HT-29 (cell line): ENCODE measurements around the gene GAP43. TPM values are rescaled to one million over a fixed set of nuclear protein-coding genes. Genes with fewer than 3 reads are reported as not detected.

ENCODE experiments used
- DNase-seq: peaks from one replicate; pipeline ENCODE4 v3.0.0-alpha.2; 2015; ENCODE audit warnings: low spot score
- total RNA-seq: library from RNA; depleted of rRNA; stranded (reverse); fragments of >200 nt; shearing (Covaris generic); gene quantifications from 2 replicates; pipeline ENCODE4 v1.2.3, GENCODE V29; 2014

The GAP43 gene
- total RNA-seq, 1 experiment from 2014 or later: not detected

DNA sequence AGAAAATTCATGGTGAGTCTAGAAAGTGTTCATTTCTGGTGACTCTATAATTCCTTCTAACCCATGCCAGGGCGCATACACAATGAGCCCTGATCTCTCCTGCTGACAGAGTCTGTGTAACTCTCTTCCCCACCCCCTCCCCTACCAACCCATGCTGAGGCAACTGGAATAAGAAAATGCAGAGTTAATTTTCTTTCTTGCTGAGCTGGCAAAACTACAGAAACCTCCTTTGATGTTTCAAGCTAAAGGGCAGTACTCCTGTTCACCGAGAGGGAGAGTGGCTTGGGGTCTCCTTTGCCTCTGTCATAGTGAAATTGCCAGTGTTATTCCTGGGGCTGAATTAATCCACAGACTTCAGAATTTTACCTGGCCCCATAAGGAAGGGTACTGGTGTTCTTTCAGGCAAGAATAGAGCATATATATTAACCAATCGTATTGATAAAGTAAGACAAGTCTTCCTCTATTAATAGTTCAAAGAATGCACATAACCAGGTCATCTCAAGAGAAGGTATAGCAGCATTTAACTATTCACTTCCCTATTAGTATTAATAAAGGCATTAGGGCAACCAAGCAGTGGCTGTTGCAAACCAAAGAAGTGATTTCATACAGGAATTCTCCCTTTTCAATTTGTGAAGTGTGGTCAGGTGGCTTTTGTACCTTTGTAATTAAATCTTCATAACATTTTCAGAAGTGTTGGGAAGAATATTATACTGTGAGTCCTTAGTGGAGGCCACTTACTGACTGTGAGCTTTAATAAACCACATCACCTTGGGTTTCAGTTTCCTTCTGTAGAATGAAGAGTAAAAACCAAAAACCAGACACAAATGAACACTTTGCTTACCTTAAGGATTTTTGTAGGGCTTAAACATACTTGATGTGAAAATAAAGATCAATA, 4.1 kb downstream of the GAP43 start:
- no peak for DNase-seq

DNA sequence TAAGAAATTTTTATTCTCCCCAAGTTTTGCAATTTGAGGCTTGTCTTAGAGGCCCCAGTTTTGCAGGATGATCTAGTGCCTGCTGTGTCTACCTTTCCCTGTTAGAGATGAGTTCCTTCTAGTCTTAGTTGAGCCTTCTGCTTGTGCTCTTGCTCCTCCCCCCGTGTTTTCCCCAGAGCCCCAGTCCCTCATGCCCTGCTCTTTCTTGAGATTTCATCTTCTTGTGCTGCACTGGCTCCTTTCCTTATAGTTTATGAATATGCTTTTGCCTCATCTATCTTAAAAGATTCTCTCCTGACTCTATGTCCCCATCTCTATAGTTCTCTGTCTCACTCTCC, 4.7 kb downstream of the GAP43 start:
- DNase-seq: no peak

DNA sequence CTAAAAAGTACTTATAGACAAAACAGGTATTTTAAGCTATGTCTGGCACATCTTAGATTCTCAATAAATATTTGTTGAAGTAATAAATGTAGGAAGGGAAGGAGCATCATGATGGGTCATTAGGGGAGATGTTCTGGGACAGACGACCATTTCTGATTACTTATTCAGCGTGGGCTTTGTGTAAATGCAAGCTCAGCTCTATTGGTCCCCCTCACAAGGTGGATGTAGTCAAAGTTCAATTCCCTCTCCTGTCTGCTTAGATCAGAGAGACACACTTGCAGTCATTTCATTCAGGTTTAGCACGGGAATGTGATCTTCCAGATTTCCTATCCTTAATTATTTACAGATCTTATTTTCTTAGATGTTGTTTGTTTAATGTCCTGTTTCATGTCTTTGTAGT, 7.5 kb downstream of the GAP43 start:
- DNase-seq: no peak

DNA sequence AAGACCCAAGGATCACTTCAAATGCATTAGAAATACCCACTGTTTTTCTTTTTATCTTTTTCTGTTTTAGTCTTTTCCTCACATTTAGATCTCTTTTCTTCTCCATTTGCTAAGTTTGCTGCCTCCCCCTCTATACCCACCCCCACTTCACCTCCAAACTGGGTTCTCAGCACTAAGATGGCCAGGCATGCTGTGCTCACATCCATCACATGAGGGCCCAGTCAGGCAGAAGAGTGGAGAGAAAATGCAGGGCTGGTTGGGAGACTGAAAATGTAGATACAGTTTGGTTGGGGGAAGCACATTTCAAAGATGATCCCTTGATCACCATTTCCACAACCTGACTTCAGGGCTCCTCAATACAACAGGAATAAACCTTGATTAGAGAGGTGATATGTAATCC, 8.7 kb downstream of the GAP43 start:
- no peak for DNase-seq

DNA sequence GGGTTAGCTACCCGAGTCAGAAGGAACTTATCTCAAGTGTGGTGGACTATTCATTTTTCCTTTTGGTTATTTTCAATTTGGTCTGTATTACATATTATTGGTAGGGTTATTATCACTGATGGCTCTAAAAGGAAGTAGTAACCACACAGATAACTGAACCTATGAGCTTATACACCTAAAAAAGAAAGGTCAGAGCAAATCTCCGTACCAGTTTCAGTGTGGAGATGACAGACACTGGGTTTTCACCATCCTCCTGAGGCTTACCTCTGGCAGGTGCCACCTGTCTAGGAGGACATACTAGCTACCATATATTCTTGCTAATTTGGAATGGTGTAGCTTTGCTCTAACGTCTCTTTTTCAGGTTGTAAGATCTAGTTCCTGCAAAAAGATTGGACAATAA, 10.2 kb downstream of the GAP43 start:
- no peak for DNase-seq

DNA sequence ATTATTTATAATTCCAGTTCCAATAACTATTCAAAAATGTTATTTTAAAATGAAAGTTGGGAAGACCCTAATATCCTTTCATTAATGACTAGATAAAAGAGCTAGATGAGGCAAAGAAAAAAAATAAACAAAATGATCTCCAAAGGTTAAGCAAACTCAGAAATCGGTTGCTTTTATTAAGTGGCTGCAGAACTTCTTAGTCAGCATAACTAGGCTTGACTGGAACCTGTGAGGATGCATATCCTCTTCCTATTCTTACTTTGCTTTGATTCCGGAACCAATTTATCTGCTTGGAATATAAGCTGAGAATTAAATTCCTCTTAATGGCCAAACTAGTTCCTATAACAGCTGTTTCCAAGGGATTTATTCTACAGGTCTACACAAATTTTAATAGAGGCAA, 10.7 kb downstream of the GAP43 start:
- no peak for DNase-seq

DNA sequence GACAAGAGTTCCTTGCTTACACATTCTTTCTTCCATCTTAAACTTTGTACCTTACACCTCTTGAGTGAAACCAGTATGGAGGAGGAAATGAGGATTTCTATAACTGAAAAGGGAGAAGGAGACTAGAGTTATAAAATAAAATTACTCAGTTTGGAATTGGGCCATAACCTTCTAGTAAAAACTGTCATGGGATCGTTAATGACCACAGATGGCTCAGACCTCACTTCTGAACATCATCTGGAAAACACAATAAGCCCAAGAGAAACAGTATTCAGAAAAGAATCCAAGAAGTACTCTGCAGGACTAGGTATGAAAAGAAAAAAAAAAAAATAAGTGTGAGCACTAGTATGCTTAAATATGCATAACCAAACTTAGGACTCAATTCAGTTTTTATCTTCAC, 12.1 kb downstream of the GAP43 start:
- DNase-seq: no peak

DNA sequence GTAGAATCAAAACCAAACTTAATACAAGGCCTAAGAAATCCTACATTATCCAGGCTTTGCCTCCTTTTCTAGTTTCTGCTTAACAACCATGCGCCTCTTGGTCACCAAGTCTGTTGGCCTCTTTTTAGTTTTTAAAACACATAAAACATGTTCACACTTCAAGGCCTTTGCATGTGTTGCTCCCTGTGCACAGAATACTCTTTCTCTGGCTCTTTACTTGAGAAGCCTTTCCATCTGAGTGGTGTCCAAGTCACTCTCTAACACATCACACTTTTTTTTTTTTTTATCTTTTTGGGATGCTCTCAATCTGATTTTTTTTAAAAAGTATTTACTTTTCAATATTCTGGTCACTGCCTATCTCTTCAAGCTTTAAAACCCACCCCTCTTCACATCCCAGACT, 14.9 kb downstream of the GAP43 start:
- DNase-seq: no peak

DNA sequence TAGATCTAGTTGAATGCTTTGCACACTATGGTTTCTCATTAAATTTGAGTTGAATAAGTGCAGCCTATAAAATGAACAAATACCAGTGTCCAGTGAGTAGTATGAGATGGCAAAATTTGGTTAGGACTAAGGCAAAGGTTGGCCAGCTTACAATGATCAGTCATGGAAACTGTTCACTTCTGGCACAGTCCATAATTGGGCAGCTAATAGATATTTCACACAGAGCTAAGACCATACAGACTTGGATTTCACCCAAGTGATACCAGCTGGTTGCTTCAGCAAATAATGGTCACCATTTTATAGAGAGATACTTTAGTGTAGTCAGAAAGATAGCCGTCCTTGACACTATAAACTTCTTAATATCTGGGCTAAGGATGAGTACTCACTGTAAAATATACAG, 15.7 kb downstream of the GAP43 start:
- DNase-seq: no peak

DNA sequence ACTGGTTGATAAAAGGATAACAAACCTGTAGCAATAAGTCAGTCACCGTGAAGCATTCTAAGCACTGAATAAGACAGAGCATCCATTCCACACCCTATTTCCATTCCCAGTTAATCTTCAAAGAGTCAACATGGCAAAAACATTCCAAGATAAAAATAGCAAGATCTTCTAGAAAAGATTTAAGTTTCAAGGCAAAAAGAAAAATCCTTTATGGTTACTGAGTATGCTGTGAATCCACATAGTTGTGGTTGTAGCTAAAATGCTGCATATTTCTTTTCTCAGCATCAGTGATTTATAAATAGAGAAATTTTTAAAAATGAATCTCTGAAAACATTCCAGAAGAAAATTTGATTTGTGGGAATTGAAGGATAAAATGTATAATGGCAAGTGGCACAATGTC, 21.1 kb downstream of the GAP43 start:
- DNase-seq: no peak

DNA sequence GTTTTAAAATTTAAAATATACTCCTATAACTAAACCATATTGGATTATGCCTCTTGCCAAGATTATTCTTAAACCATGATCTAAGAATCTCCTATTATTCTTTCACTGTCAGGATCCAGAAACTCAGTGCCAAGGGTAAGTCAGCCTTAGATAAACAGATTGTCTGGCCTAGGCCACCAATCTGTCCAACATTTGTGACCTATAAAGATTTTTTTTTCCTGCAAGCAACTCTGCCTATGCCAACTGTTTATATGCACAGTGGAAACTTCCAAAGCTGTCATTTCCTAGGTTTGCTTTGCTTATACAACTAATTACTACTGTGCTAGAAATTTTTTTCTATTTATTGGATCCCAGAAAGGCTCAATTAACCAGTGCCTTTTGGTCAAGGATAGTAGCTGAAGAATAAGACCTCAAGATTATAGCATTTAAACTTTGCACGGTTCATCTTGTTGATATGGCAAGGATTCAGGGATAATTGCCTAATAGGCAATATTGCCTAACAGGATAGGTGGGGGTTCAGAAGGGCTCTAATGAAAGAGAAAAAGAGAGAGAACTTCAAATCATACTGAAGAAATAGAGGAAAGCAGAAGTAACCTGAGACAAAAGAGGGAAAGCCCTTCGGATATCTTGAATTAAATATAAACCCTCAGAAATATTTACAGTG, 22.8 kb downstream of the GAP43 start:
- DNase-seq: no peak

DNA sequence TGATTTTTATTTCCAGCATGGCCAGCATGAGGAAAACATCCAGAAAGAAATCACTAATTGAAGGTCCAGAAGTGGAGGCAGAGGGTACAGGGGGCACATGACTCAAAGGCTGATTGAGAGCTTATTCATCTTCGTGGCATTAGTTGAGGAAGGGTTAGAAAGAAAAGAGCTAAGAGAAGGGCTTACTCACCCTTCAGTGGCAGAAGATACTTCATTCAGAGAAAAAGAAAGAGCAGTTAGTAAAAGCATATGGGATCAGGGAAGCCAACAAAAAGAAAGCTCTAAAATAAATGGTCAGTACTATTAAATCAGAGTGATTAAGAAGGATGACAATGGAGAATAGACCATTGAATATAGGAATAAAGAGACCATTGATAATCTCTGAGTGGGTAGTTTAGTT, 25.2 kb downstream of the GAP43 start:
- no peak for DNase-seq

DNA sequence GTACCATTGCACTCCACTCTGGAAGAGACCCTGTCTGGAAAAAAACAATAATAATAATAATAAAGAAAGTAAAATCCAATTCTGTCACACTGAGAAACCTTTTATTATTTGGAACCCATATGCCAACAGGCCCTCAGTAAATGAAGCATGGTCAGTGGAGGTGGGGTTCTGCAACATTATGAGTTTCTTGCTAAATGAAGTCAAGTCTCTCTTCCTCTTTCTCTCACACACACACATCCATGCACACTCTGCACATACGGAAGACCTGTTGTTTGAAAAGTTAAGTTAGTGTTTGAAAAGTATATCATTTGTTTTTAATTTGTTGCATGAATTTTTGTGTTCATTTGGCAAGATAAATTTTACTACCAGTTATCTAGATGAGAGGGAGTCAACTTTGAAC, 27.8 kb downstream of the GAP43 start:
- DNase-seq: no peak

DNA sequence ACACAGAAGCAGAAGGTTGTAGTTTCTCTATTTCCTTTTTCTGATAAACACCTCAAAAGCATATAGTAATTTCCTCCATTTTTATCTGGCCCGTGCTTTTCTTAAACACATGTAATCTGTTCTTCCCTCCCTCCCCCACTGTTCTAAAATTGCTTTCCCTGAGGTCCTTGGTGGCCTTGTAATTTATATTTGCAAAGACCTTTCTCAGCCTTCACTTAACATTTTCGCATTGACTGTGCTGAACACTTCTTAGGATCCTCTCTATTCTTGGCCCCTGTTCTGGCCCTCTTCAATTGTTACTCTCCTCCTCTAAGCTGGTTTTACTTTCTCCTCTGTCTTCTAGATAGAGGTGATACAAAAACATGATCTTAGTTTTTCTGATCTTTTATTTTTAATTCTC, 28.3 kb downstream of the GAP43 start:
- DNase-seq: no peak

DNA sequence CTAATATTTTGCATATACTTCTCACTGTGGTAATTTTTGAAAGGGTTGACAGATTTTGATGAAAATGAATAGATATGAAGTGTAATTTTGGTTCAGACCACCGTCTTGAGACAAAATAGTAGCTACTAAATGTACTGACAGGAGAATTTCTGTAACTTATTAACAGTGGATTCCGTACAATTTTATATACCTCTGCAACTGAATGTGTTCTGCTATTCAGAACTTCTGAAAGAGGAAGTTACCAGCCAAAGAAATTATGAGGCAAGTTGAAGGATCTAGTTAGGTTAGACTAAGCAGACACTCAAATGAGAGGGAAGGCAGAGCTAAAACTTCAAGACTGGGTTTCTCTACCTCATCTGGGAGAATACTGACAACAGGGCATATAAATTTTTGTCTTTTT, 29.4 kb downstream of the GAP43 start:
- no peak for DNase-seq

DNA sequence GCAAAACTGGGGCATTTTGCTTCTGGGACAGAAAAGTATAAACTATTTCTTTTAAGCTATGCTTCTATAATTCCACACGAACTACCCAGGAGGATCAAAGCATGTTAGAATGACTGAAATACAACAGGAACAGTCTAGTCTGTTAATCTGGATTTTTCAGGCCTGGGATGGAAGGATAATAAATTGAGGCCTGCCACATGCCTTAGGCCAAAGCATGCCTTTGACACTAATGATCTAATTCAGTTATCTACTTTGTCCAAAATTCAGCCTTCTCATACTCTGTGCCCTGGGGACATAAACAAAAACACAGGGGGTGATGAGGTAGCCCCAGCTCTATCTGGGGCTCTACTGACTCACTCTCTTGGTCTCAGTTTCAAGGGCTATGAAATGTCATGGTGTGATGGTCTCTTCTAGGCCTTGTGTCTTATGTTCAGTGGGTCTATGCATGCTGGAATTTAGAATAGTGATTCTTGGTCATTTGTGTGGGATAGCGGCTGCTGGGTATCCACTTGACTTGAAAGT, 32.5 kb downstream of the GAP43 start:
- DNase-seq: no peak

DNA sequence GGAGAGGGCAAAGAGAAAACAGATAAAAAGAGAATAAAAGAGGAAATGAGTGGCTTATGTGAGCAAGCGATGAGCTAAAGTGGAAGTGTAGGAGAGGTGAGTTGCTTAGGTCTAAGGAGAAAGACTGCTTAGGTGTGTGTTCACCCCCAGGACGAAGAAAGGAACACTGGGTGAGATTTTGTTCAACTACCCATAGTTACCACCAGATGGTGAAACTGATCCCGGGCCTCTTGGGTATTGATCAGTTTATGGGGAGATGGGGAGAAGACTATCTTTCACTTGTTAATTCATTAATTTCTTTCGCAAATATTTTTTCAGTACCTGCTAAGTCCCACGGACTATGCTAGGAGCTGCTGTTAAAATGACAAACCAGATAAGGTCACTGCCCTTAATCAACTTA, 33.9 kb downstream of the GAP43 start:
- no peak for DNase-seq

DNA sequence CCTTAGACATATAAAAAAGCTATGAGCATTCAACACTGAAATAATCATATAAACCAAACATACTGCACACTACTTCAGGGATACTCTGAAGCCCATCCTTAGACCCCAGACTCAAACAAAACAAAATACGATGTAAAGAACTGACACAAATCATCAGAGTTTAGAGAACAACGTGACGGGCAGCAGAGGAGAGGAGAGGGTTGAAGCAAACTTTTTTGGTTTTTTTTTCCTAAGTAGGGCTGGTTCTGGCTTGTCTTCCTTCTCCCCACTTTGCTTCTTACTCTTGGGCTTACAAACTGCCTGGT, 34.7 kb downstream of the GAP43 start:
- DNase-seq: no peak

DNA sequence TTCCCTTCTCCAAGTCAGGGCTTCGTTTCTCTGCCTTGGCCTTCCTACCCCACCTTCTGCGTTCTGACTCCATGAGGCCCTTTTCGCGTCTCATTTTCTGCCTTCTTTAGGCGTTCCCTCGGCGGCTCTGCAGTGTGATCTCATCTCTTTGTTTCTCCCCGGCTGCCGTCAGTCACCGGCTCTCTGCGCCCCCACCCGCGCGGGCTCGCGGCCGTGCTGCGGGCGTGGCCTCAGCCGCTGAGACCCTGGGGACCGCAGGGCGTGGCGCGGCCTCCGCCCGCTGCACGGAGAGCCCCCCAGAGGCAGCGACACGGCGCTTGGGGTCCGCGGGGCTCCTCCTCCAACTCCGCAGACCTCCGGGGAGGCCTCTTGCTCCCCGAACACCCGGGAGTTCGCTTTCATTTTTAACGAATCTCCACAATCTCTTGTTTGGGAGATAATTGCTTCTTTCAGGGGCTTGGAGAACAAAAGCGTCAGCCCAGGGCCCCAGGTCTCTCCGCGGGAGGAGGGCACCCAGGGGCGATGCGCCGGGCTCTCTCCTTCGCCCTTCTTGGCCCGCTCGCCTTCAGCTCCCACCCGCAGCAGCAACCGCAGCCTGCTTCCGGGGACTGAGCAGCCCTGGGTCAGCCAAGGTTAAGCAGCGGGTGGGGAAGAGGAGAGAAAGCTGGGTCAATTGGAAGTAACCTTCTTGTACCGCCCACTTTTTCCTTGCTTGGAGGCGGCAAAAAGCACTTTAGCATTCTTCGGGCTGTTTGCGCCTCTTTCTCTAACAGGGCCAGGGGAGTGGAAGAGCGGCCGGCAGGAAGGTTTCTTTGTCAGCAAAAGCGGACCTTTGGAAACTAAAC, 35.2 kb downstream of the GAP43 start:
- peak; percentile 12 for DNase-seq

DNA sequence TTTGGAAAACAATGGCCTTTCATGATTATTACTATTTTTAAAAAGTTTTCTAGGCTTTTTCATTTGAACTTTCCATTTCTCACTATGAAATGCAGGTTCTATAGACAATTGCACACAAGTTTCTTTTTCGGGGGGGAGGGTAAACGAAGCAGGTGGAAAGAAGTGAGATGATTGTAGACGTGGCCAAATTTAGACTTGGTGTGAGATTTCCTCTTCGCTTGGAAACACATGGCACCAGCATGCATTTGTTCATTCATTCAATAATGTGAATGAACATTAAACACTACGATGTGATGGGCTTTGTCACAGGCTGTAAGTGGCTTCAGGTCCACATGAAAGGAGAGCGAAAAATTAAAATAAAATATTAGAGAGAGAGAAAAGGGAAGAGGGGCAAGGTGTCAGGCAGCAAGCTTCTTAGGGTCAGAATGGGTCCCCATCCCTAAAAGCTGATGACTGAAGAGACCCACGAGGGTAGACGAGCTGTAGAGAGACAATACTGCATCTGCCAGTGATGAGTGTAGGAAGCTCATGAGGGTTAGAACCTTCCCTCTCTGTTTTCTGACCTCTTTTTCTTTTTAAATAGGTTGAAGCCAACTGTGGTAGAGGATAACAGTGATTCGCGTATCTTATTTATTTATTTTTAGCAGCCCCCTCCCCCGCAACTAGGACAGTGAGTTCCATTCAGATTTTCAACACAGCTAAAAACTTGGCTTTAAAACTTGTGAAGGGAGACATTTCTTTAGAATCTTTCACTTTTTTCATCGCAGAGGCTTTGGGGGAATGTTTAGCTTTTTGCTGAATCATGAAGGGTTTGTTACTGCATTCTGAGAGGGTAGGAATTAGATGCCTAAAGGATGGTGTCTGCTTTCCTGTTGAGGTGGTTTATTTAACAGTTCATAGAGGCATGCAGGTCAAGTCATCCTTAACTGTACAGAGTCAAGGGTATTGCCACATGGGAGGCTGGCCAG, 36.2 kb downstream of the GAP43 start:
- DNase-seq: no peak

DNA sequence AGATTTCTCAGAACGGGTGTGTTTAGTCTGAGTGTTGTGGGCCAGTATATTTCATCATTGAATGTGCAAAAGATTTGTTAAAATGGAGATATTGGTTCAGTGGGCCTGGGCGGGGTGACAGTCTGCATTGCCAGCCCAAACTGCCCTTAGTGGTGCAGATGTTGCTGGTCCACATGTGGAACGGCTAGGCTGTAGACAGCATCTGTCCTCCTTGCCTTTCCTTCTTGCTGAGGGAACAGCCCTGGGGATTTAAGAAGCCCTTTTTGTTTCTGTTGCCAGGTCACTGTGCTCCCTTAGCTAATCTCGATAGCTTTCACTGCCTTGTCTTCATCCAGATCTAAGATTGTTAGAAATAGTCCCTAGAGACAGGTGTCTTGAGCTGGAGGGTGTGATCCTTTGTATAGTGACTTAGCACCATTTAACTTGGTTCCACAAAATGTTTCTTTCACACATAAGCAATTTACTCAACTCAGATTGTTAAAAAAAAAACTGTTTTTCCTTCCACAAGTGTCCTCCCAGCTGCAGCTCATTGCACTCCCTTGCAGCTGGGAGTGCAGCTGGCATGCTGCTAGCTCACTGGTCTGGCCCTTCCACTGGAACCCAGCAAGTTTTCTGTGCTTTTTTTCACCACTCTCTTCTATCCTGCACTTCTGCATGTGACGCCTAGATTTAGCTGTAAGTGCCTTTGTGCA, 37.5 kb downstream of the GAP43 start:
- DNase-seq: no peak
